H9 (cell line): ENCODE results near the gene CAPN3. TPM values are rescaled to one million over a fixed set of nuclear protein-coding genes. Genes with fewer than 3 reads are reported as not detected.

ENCODE experiments used
- DNase-seq: peaks from one replicate; pipeline ENCODE4 v3.0.0-alpha.2; 2017
- H2AFZ ChIP-seq: one replicate; pipeline ENCODE4 v1.6.1; 2013; ENCODE audit warnings: mild to moderate bottlenecking, low read length, control low read depth, moderate library complexity
- H2AK5ac ChIP-seq: 2 replicates; pipeline ENCODE4 v1.6.1; 2013; ENCODE audit warnings: low read length, control low read depth, mixed read lengths; ENCODE audit not compliant: insufficient read length
- H2BK120ac ChIP-seq: one replicate; pipeline ENCODE4 v1.6.1; 2013; ENCODE audit warnings: low read depth, mild to moderate bottlenecking, low read length, control low read depth, inconsistent platforms; ENCODE audit not compliant: poor library complexity, severe bottlenecking
- H2BK12ac ChIP-seq: 2 replicates; pipeline ENCODE4 v1.6.1; 2013; ENCODE audit warnings: low read length, control low read depth, mixed read lengths, low read depth; ENCODE audit not compliant: insufficient read length
- H2BK15ac ChIP-seq: 2 replicates; pipeline ENCODE4 v1.6.1; 2013; ENCODE audit warnings: low read depth, low read length, control low read depth
- H2BK20ac ChIP-seq: one replicate; pipeline ENCODE4 v1.6.1; 2013; ENCODE audit warnings: low read depth, mild to moderate bottlenecking, low read length, control low read depth, inconsistent platforms; ENCODE audit not compliant: poor library complexity, severe bottlenecking
- H2BK5ac ChIP-seq: 2 replicates; pipeline ENCODE4 v1.6.1; 2013; ENCODE audit warnings: low read length, control low read depth, mixed read lengths; ENCODE audit not compliant: insufficient read length
- H3K14ac ChIP-seq: 2 replicates; pipeline ENCODE4 v1.6.1; 2013; ENCODE audit warnings: low read length, control low read depth; ENCODE audit not compliant: insufficient read depth
- H3K18ac ChIP-seq: 2 replicates; pipeline ENCODE4 v1.6.1; 2013; ENCODE audit warnings: low read depth, mild to moderate bottlenecking, mixed read lengths, low read length, control low read depth; ENCODE audit not compliant: insufficient read length
- H3K23ac ChIP-seq: 2 replicates; pipeline ENCODE4 v1.6.1; 2013; ENCODE audit warnings: low read length, control low read depth, mixed read lengths, low read depth; ENCODE audit not compliant: insufficient read length
- H3K23me2 ChIP-seq: 2 replicates; pipeline ENCODE4 v1.6.1; 2013; ENCODE audit warnings: low read depth, mild to moderate bottlenecking, mixed read lengths, low read length, control low read depth; ENCODE audit not compliant: insufficient read length, poor library complexity, severe bottlenecking
- H3K27ac ChIP-seq: 2 replicates; pipeline ENCODE4 v1.5.1; 2013; ENCODE audit warnings: low read length, control low read depth, mixed read lengths, low read depth; ENCODE audit not compliant: insufficient read length
- H3K27me3 ChIP-seq: 2 replicates; pipeline ENCODE4 v1.6.1; 2013; ENCODE audit warnings: low read length, control low read depth, inconsistent platforms; ENCODE audit not compliant: insufficient read depth
- H3K4ac ChIP-seq: 2 replicates; pipeline ENCODE4 v1.6.1; 2013; ENCODE audit warnings: low read depth, mild to moderate bottlenecking, control low read depth, inconsistent platforms, low read length, moderate library complexity
- H3K4me1 ChIP-seq: 2 replicates; pipeline ENCODE4 v1.6.1; 2013; ENCODE audit warnings: low read length, control low read depth, inconsistent platforms; ENCODE audit not compliant: insufficient read depth
- H3K4me2 ChIP-seq: 2 replicates; pipeline ENCODE4 v1.6.1; 2013; ENCODE audit warnings: low read length, control low read depth, mixed read lengths; ENCODE audit not compliant: insufficient read length, insufficient read depth
- H3K56ac ChIP-seq: 2 replicates; pipeline ENCODE4 v1.6.1; 2013; ENCODE audit warnings: low read depth, mild to moderate bottlenecking, mixed read lengths, low read length, control low read depth; ENCODE audit not compliant: insufficient read length
- H3K79me1 ChIP-seq: 2 replicates; pipeline ENCODE4 v1.6.1; 2013; ENCODE audit warnings: low read depth, mild to moderate bottlenecking, moderate library complexity, low read length, control low read depth, inconsistent platforms; ENCODE audit not compliant: insufficient read depth, poor library complexity, severe bottlenecking
- H3K79me2 ChIP-seq: 2 replicates; pipeline ENCODE4 v1.6.1; 2013; ENCODE audit warnings: low read length, control low read depth, inconsistent platforms; ENCODE audit not compliant: insufficient read depth
- H3K9ac ChIP-seq: 2 replicates; pipeline ENCODE4 v1.6.1; 2013; ENCODE audit warnings: low read length, control low read depth, mixed read lengths; ENCODE audit not compliant: insufficient read length; ENCODE audit errors: extremely low read depth
- H3K9me3 ChIP-seq: one replicate; pipeline ENCODE4 v1.6.1; 2013; ENCODE audit warnings: low read depth, low read length, inconsistent platforms; ENCODE audit not compliant: control insufficient read depth
- H3T11ph ChIP-seq: one replicate; pipeline ENCODE4 v1.6.1; 2013; ENCODE audit warnings: mild to moderate bottlenecking, low read length, control low read depth, inconsistent platforms
- H4K20me1 ChIP-seq: one replicate; pipeline ENCODE4 v1.6.1; 2013; ENCODE audit not compliant: control insufficient read depth, insufficient read length, insufficient read depth
- H4K5ac ChIP-seq: 2 replicates; pipeline ENCODE4 v1.6.1; 2013; ENCODE audit warnings: low read depth, mild to moderate bottlenecking, mixed read lengths, low read length, control low read depth; ENCODE audit not compliant: insufficient read length
- H4K8ac ChIP-seq: replicated peaks from 2 replicates; pipeline ENCODE4 v1.6.1; 2013; ENCODE audit warnings: low read length, control low read depth, mixed read lengths, low read depth; ENCODE audit not compliant: insufficient read length
- H4K91ac ChIP-seq: 2 replicates; pipeline ENCODE4 v1.6.1; 2013; ENCODE audit warnings: low read depth, mild to moderate bottlenecking, moderate library complexity, mixed read lengths, low read length, control low read depth; ENCODE audit not compliant: insufficient read length
- H3K27ac Mint-ChIP-seq, 3 experiments: 2 replicates in 2 of 3; 3 replicates in 1 of 3; pipeline ENCODE4 v1.8.0; 2020 to 2021; ENCODE audit warnings: mixed read lengths in 3 of 3, mild to moderate bottlenecking in 1 of 3, moderate library complexity in 1 of 3
- H3K27me3 Mint-ChIP-seq: 2 replicates; pipeline ENCODE4 v1.8.0; 2021; ENCODE audit warnings: low read depth, mild to moderate bottlenecking, moderate library complexity, mixed read lengths
- H3K36me3 Mint-ChIP-seq, 3 experiments: 2 replicates in 2 of 3; 3 replicates in 1 of 3; pipeline ENCODE4 v1.8.0; 2020 to 2021; ENCODE audit warnings: low read depth in 3 of 3, mixed read lengths in 3 of 3; ENCODE audit not compliant: insufficient read depth in 1 of 3
- H3K4me1 Mint-ChIP-seq, 2 experiments: 2 replicates each; pipeline ENCODE4 v1.8.0; 2020; ENCODE audit warnings: mixed read lengths in 2 of 2
- H3K4me3 Mint-ChIP-seq, 2 experiments: 2 replicates in 1 of 2; 3 replicates in 1 of 2; pipeline ENCODE4 v1.8.0; 2020 to 2021; ENCODE audit warnings: mild to moderate bottlenecking in 2 of 2, mixed read lengths in 2 of 2, moderate library complexity in 1 of 2
- H3K9me3 Mint-ChIP-seq, 2 experiments: 2 replicates in 1 of 2; 3 replicates in 1 of 2; pipeline ENCODE4 v1.8.0; 2020; ENCODE audit warnings: mild to moderate bottlenecking in 2 of 2, mixed read lengths in 2 of 2, moderate library complexity in 1 of 2
- CTCF ChIP-seq: fragments of 200-600 bp; sonication (generic); conservative IDR thresholded peaks from 3 replicates; pipeline ENCODE4 v1.8.0; 2021; ENCODE audit warnings: antibody characterized with exemption, mild to moderate bottlenecking
- WGBS: extraction: QIAGEN DNeasy Blood & Tissue Kit; methylation state at CpG from one replicate; pipeline ENCODE4 v1.1.7; 2013; ENCODE audit warnings: missing lambda C conversion rate, low lambda C conversion rate, mixed read lengths; ENCODE audit not compliant: insufficient read length; ENCODE audit errors: extremely low coverage; 5-methylcytosine and 5-hydroxymethylcytosine counted together
- total RNA-seq: library from RNA; stranded (reverse); gene quantifications from 2 replicates; pipeline ENCODE4 v1.2.1, GENCODE V29; 2021

CAPN3 gene
- total RNA-seq, 1 experiment from 2014 or later = 0.31 TPM

GRCh38 chr15:42368096-42368495 lies 8.8 kb downstream of the CAPN3 start:
- no peak overlapping the region for H2BK12ac ChIP-seq
- no peak for TF ChIP-seq CTCF
- H4K91ac ChIP-seq = no peak overlapping the region
- H3K23me2 ChIP-seq = no peaks in the 10 kb centered on the region
- H2BK20ac ChIP-seq = no peak overlapping the region
- no peaks in the 10 kb centered on the region for H3K79me2 ChIP-seq
- no peak overlapping the region for H3K4me2 ChIP-seq
- H2BK15ac ChIP-seq = no peak overlapping the region
- H3K23ac ChIP-seq = no peak overlapping the region
- H4K20me1 ChIP-seq = no peaks in the 10 kb centered on the region
- no peaks in the 10 kb centered on the region for H3K9me3 ChIP-seq
- peaks cover 11% of the 10 kb centered on the region; the same call in 1 of the 2 replicates for H3K4me1 ChIP-seq
- no peak overlapping the region for H3K56ac ChIP-seq
- no peak overlapping the region for H3K4ac ChIP-seq
- H2BK120ac ChIP-seq = no peak overlapping the region
- no peak overlapping the region for H3T11ph ChIP-seq
- H3K79me1 ChIP-seq = no peaks in the 10 kb centered on the region
- no peak overlapping the region for H2AK5ac ChIP-seq
- no peak for DNase-seq
- no peaks in the 10 kb centered on the region; the same call in 1 of the 2 replicates for H3K27me3 ChIP-seq
- Mint-ChIP-seq H3K27me3 (peaks cover 18% of the 10 kb centered on the region), H3K4me1 (peaks cover 10 to 20% of the 10 kb centered on the region in 2 experiments), H3K36me3 (peaks cover 8 to 16% (median 12%) of the 10 kb centered on the region in 3 experiments; a peak in 6 of 7 replicates), H3K4me3 (no peak overlapping the region), H3K9me3 (peaks cover 18 to 19% of the 10 kb centered on the region in 2 experiments), H3K27ac (no peak overlapping the region)
- H2BK5ac ChIP-seq = no peak overlapping the region
- no peak overlapping the region for H4K5ac ChIP-seq
- no peak overlapping the region for H4K8ac ChIP-seq
- no CpG with 5 or more reads among the region's 3 CpGs for WGBS
- H2AFZ ChIP-seq = no peak overlapping the region
- H3K27ac ChIP-seq = no peak overlapping the region
- no peak overlapping the region for H3K18ac ChIP-seq
- no peak overlapping the region for H3K14ac ChIP-seq
- no peak overlapping the region for H3K9ac ChIP-seq
